MM.1S (cell line): Measurements from ENCODE around the gene PLA2R1.

Experiments used
- EZH2 ChIP-seq: fragments of 300-600 bp; sonication (generic); optimal IDR thresholded peaks from 2 replicates; pipeline ENCODE3; 2017; ENCODE audit warnings: low read depth, mild to moderate bottlenecking, antibody characterized with exemption, low read length, mixed read lengths
- TF ChIP-seq, protein P1 (sequence below): fragments of 300-600 bp; sonication (generic); IDR thresholded peaks from 2 replicates; pipeline ENCODE4 v1.5.1; 2016; ENCODE audit warnings: antibody characterized with exemption, low read length, mixed read lengths

GRCh38 chr2:159891267-159891588 lies 171.2 kb downstream of the PLA2R1 start:
- TF ChIP-seq EZH2 = no peak
- TF ChIP-seq, protein P1, sequence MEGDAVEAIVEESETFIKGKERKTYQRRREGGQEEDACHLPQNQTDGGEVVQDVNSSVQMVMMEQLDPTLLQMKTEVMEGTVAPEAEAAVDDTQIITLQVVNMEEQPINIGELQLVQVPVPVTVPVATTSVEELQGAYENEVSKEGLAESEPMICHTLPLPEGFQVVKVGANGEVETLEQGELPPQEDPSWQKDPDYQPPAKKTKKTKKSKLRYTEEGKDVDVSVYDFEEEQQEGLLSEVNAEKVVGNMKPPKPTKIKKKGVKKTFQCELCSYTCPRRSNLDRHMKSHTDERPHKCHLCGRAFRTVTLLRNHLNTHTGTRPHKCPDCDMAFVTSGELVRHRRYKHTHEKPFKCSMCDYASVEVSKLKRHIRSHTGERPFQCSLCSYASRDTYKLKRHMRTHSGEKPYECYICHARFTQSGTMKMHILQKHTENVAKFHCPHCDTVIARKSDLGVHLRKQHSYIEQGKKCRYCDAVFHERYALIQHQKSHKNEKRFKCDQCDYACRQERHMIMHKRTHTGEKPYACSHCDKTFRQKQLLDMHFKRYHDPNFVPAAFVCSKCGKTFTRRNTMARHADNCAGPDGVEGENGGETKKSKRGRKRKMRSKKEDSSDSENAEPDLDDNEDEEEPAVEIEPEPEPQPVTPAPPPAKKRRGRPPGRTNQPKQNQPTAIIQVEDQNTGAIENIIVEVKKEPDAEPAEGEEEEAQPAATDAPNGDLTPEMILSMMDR = no peak
